AG04449 (cell line): ENCODE measurements around the gene SHISA8.

Experiments
- CTCF ChIA-PET: fragments of 350-600 bp; formaldehyde crosslinking; extraction: SDS; loops from one replicate; lab custom pipeline; 2021; ENCODE audit warnings: antibody characterized with exemption; lab: Yijun Ruan, JAX
- POLR2A ChIA-PET: fragments of 400-600, 350-600 bp; formaldehyde crosslinking; extraction: SDS; loops from one replicate; lab custom pipeline; 2020; ENCODE audit warnings: antibody characterized with exemption, inconsistent platforms; lab: Yijun Ruan, JAX
- DNase-seq: peaks from one replicate; pipeline ENCODE4 v3.0.0-alpha.2; 2010; ENCODE audit warnings: low read depth, low spot score
- H3K4me3 ChIP-seq: 2 replicates; pipeline ENCODE4 v1.5.1; 2011; ENCODE audit warnings: low read depth, mild to moderate bottlenecking, control low read depth, low read length
- TF ChIP-seq, protein P1 (sequence below): IDR thresholded peaks from one replicate; pipeline ENCODE4 v1.5.1; 2011; ENCODE audit warnings: mild to moderate bottlenecking, moderate library complexity, low read length, control low read depth, inconsistent platforms; ENCODE audit not compliant: insufficient read depth; ENCODE audit errors: missing control alignments

Gene SHISA8

DNA sequence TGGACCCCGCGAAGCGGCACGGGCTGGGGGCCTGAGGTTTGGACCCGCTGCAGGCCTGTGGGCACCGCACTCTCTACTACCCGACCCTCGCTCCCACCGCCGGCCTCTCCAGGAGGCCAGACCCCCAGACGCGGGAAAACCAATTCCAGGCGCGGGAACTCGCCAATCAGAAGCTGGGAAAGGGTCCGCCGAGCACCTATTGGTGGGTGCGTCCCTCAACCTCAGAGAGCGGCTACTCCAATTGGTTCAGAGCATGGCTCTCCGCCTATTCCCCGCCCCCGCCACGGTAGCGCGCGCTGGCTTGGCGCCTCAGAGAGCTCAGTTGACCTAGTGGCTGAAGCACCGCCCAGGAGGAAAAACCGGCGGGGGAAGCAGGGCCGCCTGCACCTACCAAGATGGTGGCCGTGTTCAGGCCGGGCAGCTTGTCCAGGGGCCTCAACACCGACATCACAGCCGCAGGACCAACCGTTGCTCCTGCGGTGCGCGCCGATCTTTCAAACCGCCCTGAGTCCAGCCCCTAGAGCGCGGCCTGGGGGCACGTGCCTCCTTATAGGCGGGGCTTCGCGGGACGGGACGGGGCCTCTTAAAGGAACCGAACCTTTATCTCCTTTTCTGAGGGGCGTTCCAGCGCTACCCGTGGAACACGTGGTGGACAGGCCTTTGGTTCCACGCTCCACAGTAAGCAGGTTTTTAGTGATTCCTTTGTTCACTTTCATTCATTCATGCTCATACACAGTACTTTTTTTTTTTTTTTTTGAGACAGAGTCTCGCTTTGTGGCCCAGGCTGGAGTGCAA, 32.0 kb upstream of the SHISA8 start, which contains the start of gene CENPM:
CENPM (minus strand) TSS at position 524 of the 795 bp plus-strand sequence; CDS start at position 448, 76 bp downstream.
- ChIA-PET CTCF (interaction anchor here (0.6 to 9.9 kb wide), 14 partner anchors 8 to 496 kb away, joined by 3 to 387 read pairs (median 4); partner anchors contain the start of genes MEI1 and SEPTIN3), POLR2A (no interaction called here)
- TF ChIP-seq, protein P1, sequence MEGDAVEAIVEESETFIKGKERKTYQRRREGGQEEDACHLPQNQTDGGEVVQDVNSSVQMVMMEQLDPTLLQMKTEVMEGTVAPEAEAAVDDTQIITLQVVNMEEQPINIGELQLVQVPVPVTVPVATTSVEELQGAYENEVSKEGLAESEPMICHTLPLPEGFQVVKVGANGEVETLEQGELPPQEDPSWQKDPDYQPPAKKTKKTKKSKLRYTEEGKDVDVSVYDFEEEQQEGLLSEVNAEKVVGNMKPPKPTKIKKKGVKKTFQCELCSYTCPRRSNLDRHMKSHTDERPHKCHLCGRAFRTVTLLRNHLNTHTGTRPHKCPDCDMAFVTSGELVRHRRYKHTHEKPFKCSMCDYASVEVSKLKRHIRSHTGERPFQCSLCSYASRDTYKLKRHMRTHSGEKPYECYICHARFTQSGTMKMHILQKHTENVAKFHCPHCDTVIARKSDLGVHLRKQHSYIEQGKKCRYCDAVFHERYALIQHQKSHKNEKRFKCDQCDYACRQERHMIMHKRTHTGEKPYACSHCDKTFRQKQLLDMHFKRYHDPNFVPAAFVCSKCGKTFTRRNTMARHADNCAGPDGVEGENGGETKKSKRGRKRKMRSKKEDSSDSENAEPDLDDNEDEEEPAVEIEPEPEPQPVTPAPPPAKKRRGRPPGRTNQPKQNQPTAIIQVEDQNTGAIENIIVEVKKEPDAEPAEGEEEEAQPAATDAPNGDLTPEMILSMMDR = no peak
- peak within 1 kb of the TSS; percentile 88 for H3K4me3 ChIP-seq
- no peak for DNase-seq

DNA sequence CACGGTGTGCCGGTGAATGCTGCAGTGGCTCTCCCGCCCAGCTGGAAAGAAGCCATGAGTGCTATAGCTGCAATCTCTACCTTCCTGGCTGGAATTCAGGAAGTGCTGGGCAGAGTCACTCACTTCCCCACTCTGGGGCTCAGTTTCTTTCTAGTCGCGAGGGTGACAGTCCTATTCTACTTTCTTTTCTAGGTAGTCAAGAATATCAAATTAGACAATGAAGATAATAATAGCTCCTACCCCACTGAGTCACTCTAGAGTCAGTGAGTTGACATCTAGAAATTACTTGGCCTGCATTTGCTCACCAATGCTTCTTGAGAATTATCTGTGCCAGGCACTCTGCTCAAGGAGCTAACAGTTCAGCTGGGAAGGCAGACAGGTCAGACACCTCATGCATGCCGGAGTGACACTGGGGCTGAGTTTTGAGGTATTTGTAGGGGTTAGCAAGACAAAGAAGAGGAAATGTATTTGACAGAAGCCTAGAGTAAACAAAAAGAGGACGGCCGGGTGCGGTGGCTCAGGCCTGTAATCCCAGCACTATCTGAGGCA, 28.9 kb upstream of the SHISA8 start:
- TF ChIP-seq, protein P1 = no peak
- DNase-seq = no peak
- POLR2A ChIA-PET = interaction anchor here (0.6 kb wide), 1 partner anchor 196 kb away, joined by 3 read pairs; no protein-coding TSS in a partner anchor
- no peak overlapping the region for H3K4me3 ChIP-seq
- CTCF ChIA-PET = interaction anchor here (0.8 to 11.2 kb wide), 12 partner anchors 12 to 278 kb away, joined by 3 to 387 read pairs (median 3); partner anchors contain the start of genes MEI1, SNU13 and SREBF2

DNA sequence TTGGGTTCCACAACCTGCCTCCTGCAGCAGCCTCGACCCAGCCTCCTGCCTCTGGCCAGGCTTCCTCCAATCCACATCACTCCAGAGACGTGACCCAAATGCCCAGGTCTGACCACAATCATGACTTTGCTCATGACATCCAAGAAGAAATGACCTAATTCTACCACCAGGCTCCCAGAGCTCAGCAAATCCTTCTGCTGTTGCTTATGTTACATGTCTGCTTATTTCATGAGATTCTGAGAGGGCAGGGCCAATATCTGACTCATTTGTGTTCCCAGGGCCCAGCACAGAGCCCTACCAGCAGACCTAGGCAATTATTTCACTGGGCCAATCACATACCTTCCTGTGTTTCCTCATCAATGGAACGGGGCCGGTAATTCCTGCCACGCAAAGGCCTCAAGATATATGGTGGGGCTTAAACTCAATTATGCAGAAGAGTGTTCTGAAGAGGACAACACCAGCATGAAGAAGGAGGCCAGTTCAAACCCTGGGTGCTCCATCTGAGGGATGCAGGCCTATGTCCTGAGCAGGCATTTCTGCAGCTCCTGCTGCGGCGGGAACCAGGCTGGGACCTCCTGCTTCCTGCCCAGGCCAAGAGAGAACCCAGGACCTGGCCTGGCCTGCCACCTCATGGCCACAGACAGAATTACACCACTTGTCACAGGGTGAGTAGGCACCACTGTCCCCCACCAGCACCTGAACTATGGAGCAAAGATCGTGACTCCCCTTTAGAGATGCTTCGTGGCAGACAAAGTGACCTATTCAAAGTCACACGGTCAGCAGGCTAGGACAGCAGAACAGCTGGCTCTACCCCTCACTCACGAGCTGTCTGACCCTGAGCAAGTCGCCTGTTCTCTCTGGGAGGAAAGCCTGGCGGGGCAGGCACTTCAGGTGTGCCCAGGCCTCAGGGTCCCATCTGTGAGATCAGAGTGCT, 26.2 kb upstream of the SHISA8 start:
- TF ChIP-seq, protein P1 = peak; percentile 93
- ChIA-PET CTCF (interaction anchor here (0.6 to 11.2 kb wide), 57 partner anchors 9 to 534 kb away, joined by 3 to 387 read pairs (median 4); partner anchors contain the start of genes CCDC134, MEI1, POLR3H and SMIM45), POLR2A (interaction anchor here (1.0 kb wide), 1 partner anchor 242 kb away, joined by 3 read pairs; no protein-coding TSS in a partner anchor)
- peak; percentile 52 for DNase-seq
- no peak overlapping the region for H3K4me3 ChIP-seq

DNA sequence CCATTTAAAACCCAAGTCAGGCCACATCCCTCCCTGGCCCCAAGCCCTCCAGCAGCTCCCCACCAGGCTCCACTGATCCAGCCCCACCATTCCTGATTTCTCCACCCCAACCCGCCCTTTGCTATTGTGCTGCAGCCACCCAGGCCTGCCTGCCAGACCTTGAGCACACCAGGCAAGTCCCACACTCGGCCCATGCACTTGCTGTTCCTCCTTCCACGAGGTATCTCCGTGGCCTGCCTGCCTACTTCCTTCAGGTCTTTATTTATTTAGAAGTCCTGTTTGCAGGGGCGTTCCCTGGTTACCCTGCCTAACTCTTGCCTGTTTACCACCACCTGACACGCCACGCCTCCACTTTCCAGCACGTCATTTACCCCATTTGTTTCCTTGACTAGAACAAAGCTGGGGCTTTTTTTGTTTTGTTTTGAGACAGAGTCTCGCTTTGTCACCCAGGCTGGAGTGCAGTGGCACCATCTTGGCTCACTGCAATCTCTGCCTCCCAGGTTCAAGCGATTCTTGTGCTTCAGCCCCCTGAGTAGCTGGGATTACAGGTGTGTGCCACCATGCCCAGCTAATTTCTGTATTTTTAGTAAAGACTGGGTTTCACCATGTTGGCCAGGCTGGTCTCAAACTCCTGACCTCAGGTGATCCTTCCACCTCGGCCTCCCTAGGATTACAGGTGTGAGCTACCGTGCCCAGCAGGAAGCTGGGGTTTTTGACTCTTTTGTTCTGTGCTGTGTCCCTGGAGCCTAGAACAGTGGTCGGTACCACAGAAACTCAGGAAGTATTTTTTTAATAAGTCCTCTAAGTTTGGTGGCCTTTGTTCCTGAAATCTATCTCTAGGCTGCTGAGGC, 25.3 kb upstream of the SHISA8 start:
- no peak for DNase-seq
- ChIA-PET POLR2A (interaction anchor here (1.0 kb wide), 1 partner anchor 242 kb away, joined by 3 read pairs; no protein-coding TSS in a partner anchor), CTCF (interaction anchor here (0.6 to 11.2 kb wide), 51 partner anchors 8 to 535 kb away, joined by 3 to 387 read pairs (median 4); partner anchors contain the start of genes MEI1, POLR3H, SMIM45 and SNU13)
- no peak overlapping the region for H3K4me3 ChIP-seq
- TF ChIP-seq, protein P1 = no peak

DNA sequence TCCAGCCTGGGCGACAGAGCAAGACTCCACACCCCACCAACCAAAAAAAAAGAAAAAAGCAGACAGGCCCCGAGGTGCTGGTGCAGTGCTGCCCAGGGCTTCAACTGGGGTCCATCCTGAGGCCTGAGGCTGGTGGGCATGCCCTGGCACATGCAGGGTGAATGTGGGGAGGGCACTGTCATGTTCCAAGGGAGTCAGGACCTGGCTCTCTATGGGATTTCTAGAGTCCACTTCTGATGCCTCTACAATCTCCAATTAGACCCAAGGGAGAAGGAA, 22.0 kb upstream of the SHISA8 start:
- TF ChIP-seq, protein P1 = no peak
- no peak overlapping the region for H3K4me3 ChIP-seq
- DNase-seq = no peak
- ChIA-PET POLR2A (no interaction called here), CTCF (interaction anchor here (0.8 to 11.2 kb wide), 5 partner anchors 12 to 240 kb away, joined by 3 to 251 read pairs (median 17); no protein-coding TSS in a partner anchor)
